NCI-H69 (cell line): Measurements from ENCODE around the gene DCTPP1.
"Not testable (repeated sequence)": the region's sequence is repeated elsewhere in the genome, so short reads cannot be mapped to it uniquely, and the experiment has no call there.

Experiments used
- DNase-seq: peaks from one replicate; lab custom pipeline; 2025; lab: John Stamatoyannopoulos, UW

The DCTPP1 gene

DNA sequence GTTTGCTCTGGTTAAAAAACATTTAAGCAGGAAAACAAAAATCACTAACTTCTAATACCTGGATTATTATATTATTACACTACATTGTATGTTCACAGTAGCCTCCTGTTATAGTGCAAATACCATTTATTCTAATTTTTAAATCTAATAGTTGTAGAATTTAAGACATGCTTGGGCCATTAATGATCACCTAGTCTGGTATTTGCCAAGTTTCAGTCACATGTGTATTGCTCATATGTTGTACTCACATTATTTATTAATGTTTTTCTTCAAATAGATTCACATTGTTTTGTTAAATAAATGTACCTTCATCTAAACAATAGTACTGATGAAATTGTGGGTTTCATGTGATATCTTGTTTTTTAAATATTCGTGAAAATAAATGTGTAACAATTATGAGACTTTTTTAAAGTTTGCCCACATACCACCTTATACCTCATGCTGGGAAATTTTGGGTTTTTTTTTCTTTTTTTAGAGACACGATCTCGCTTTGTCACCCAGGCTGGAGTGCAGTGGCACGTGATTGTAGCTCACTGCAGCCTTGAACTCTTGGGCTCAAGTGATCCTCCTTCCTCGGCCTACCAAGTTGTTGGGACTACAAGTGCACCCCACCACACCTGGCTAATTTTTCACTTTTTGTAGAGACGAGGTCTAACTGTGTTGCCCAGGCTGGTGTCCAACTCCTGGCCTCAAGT lies 16.6 kb downstream of the DCTPP1 start:
- DNase-seq, result no peak

DNA sequence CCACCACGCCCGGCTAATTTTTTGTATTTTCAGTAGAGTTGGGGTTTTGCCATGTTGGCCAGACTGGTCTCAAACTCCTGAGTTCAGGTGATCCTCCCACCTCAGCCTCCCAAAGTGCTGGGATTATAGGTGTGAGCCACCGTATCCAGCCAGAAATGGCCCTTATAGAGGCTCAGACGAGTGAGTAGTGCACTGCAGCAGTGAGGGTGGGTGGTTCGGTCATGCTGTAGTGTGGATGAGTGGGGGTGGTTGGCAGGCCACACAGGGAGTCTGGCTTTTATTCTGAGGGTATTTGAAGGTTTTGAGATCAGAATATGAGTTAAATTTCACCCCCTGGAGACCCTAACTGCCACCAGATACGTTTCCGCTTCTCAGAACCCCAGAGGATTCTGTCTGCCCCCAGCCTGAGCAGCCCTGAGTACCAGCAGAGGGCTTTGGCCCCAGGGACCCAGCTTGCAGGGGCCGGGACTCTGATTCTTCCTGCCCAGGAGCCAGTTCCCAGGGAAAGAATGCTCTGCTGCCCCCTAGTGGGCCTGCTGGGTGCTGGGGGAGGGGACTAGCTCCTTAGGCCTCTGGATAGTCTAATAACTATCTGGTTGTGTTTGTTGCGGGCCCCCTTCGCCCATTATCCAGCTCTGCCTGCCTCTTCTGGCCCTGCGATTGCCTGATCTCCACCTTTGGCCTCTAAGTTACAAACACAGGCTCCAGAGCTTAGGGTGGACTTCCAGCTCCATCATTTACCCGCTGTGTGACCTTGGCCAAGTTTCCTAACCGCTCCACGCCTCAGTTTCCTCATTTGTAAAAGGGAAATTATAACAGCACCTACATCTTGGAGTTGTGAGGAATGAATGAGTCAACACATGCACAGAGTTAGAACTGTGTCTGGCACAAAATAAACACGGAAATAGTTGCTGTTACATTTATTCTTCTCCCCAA lies 20.4 kb downstream of the DCTPP1 start:
- DNase-seq, result peak; percentile 90

DNA sequence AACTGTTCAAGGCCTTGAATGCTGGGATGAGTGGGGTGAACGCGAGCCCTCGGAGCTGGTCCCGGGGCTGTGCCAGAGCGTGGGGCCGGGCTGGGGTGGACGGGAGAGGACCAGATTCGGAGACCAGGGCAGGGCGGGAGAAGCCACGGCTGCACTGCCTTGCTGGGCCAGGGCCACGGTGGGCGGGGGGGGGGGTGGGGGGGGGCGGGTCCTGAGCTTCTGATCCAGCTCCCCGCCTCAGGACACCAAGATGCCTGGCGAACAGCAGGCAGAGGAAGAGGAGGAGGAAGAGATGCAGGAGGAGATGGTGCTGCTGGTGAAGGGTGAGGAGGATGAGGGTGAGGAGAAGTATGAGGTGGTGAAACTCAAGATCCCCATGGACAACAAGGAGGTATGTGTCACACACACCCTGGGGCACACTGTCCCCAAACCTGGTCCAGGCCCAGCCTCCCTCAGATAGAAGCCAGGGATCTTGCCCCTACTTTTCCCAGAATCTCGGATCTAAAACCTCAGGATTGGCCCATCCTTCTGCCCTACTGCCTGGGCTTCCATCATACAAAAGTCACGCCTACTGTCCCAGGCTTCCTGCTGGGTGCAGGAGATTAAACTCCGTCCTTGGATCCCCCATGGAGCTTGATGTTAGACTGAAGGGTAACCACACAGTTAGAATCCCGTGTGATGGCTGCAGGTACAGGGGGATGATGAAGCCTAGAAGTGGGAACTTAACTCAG lies 21.9 kb downstream of the DCTPP1 start:
- DNase-seq, result peak; percentile 51

DNA sequence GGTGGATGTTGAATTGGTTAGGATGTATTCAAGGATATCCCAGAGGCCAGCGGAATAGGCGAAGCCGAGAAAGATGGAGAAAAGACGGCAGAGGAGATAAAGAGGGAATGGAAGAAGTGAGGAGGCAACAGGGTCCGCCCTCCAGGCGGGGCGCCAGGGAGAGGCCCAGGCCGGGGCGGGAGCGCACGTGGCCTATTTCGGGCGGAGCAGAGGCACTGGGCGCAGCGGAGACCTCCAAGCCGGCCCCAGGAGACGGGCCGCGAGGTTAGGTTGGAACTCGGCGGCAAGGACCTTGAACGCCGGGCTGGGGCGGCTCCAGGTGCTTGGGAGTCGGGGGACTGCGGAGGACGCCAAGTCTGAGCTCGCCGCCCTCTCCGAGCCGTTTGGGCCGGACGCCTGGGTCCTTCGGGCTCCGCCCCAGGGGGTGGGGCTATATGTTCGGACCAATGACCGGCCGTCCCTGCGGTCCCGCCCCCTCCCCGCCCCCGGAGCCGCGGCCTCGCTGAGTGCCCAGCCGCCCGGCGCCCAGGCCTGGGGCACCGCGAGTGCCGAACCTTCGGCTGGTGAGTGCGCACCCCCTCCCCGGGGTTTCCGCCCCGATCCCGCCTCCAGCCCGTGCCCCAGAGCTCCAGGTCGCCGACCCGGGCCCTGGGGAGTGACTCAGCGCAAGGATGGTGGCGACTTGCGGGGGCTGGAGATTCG lies 22.6 kb downstream of the DCTPP1 start, which contains the start of gene ZNF771:
Gene ZNF771, plus strand, starts transcription at position 505 of the 702 bp plus-strand sequence. CDS start 448 bp downstream, outside the sequence.
- peak; percentile 97 for DNase-seq

DNA sequence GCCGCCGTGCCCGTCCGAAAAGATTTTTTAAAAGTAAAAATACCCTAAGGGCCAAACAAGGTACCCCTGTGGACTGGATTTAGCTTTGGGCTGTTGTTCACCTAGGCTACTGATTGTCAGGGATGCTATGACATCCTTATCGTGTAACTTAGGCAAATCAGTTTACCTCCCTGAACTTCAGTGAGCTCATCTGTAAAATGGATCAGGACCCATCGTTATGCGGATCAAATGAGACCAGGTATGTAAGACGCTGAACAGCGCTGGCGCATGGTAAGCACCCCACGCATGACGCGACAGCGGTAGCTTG lies 23.1 kb downstream of the DCTPP1 start:
- DNase-seq, result no peak

DNA sequence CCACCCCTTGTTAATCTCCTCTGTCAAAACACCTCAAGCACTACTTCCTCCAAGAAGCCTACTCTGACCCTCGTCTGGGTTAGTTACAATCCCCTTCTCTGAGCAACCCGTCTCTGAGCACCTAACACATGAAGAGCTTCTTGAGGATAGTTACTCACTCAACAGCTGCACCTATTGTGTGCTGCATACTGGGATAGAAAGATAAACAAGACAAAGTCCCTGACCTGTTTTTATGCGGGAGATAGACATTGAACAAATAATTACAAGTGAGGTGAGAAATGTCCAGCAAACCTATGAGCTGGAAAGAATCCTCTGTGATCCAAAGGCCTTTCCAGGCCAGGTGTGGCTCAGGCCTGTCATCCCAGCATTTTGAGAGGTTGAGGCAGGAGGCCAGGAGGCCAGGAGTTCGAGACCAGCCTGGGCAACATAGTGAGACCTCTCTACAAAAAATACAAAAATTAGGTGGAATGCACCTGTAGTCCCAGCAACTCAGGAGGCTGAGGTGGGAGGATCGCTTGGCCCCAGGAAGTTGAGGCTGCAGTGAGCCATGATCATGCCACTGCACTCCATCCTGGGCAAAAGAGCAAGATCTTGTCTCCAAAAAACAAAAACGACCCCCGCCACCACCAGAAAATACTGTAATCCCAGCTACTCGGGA lies 27.9 kb downstream of the DCTPP1 start:
- no peak for DNase-seq

DNA sequence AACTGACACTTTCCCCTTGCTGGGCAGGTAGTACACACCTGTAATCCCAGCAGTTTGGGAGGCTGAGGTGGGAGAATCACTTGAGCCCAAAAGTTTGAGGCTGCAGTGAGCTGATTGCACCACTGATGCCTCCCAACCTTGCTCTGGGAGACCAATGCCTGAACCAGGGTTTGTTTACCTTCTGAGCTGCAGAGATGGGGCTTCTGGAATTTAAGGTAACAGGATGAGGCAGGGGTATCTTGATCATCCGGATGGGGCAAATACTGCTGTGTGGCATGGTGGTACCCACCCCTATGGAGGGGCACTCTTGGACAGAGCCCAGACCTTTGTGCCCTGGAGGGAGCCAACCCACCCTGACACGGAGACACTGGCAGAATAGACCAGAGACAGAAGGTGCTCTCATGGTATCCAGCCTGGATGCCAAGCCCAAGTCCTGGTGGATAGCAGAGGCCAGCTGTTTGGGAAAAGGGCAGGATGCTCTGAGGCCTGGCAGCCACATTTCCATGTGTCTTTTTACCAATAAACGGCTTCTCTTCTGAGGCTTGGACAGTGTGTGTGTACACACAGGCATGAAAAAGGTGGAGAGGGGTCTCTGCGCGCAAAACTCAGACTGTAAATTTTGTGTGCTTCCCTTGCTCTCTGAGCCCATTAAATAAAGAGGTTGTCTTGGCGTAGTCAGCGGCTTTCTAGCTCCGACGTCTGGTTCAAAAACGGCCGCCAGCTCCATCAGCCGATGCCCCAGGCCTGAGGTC lies 30.2 kb downstream of the DCTPP1 start:
- peak; percentile 68 for DNase-seq

DNA sequence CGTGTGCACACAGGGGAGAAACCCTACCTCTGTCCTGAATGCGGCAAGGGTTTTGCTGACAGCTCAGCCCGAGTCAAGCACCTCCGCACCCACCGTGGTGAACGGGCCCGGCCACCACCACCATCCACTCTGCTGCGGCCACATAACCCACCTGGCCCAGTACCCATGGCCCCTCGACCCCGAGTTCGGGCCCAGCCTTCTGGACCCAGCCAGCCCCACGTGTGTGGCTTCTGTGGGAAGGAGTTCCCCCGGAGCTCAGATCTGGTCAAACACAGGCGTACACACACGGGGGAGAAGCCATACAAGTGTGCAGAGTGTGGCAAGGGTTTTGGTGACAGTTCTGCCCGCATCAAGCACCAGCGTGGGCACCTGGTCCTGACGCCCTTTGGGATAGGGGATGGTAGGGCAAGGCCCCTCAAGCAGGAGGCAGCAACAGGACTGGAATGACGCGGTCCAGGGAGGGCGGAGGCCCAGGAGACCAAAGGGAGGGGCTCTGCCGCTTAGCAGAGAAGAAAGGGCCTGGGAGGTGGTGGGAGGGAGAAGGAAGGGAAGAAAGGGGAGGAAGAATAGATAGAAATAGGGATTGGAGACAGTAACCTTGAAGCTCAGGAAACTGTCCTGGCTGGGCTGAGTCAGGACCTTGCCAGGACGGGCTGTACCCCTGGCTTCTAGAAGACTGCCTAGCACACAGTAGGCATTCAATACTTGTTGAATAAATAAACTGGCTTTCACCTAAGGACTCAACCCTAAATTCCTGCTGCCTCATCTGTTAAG lies 31.0 kb downstream of the DCTPP1 start:
- no peak for DNase-seq

DNA sequence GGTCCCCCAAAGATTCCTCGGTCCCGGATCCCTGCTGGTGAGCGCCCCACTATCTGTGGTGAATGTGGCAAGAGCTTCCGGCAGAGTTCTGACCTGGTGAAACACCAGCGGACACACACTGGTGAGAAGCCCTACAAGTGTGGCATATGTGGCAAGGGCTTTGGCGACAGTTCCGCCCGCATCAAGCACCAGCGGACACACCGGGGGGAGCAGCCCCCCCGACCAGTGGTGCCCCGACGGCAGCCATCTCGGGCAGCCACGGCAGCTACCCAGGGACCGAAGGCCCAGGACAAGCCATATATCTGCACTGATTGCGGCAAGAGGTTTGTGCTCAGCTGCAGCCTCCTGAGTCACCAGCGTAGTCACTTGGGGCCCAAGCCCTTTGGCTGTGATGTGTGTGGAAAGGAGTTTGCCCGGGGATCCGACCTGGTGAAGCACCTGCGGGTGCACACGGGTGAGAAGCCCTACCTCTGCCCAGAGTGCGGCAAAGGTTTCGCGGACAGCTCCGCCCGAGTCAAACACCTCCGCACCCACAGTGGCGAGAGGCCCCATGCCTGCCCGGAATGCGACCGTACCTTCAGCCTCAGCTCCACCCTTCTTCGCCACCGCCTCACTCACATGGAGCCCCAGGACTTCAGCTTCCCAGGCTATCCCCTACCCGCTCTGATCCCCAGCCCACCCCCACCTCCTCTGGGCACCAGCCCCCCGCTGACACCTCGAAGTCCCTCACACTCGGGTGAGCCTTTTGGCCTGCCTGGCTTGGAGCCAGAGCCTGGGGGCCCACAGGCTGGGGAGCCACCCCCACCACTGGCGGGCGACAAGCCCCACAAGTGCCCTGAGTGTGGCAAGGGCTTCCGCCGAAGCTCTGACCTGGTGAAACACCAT lies 31.8 kb downstream of the DCTPP1 start:
- DNase-seq, result no peak

DNA sequence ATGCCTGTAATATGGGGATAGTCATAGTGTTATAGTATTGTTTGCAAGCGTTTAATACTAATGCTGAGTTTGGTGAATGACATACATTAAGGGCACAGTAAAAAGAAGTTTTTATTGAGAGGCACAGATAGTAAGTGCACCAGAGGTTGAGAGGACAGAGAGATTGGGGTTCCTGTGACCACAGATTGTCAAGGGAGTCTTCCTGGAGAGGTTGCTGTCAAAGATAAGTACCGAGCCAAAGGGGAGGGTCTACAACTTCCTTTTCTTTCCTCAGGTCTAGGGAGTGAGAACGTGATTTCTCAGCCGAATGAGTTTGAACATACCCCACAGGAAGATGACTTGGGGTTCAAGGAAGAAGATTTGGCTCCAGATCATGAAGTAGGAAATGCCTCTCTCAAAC lies 32.8 kb downstream of the DCTPP1 start:
- no peak for DNase-seq

DNA sequence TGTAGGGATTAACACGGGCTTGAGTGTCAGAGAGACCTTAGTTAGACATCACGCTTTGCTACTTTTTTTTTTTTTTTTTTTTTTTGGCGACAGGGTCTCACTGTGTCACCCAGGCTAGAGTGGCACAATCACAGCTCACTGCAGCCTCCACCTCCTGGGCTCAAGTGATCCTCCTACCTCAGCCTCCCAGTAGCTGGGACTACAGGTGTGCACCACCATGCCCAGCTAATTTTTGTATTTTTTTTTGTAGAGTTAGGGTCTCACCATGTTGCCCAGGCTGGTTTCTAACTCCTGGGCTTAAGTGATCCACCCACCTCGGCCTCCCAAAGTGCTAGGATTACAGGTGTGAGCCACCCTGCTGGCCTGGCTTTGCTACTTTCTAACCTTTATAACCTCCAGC lies 33.2 kb downstream of the DCTPP1 start:
- DNase-seq, result not testable (repeated sequence)

DNA sequence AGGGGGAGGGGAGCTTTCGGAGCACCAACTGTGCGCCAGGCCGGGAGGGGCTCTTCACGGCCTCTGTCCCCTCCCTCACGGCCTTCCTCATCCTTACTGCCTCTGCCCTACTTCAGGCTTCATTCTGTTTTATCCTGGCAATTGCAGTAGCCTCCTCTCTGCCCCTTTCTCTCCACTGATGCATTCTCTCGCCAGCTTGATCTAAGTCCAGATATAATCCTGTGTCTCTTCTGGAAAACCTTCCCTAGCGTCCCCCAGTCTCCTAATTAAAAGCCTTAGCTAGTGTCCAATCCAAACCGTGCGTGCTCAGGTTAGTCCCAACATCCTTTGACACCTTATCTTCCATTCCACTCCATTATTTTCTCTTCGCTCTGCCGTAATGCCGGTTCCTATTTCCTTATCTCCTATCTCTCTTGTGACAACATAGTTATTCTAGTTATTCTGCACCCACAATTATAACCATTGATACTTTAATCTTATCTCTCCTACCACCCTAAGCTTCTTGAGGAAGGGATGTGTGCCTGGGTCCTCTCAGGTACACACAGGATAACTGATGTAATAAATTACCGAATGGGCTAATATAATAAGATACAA lies 33.7 kb downstream of the DCTPP1 start:
- peak; percentile 65 for DNase-seq

DNA sequence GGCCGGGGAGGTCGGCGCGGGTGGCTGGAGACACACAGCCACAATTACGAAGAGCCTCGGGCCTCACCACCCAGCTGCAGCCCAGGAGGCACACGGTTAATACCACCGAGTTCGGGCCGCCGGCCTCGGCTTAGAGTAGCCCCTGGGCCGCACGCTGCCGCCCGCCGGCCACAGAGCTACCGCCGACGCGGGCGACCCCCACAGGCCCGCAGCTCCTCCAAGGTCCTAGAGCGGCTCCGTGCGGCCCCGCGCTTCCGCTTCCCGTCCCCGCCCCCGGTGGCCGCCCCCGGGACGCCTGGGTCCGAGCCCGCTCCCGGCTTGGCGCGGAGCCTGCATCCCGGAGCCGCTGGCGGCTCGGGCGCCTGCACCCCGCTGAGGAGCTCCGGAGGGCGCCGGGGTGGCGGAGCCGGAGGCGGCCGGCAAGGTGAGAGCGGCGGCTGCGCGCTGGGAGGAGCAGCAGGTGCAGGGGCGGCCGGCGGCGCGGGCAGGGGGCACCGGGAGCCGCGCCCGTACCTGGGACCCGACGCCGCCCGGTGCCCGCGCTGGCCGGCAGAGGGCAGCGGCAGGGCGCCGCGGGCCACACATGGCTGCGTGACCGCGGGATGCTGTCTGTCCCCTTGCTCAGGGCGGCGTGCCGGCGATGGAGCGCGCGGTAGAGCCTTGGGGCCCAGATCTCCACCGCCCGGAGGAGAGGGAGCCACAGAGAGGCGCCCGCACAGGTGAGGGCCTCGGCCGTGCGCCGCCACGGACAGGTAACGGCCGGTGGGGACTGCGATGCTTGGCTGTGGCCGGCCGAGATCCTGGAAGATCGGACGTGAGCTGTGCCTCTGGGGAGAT lies 34.5 kb downstream of the DCTPP1 start, which contains the start of gene ZNF48:
Gene ZNF48, plus strand, starts transcription at position 266 of the 837 bp plus-strand sequence. Its CDS starts 375 bp downstream, at position 641.
- peak; percentile 98 for DNase-seq

DNA sequence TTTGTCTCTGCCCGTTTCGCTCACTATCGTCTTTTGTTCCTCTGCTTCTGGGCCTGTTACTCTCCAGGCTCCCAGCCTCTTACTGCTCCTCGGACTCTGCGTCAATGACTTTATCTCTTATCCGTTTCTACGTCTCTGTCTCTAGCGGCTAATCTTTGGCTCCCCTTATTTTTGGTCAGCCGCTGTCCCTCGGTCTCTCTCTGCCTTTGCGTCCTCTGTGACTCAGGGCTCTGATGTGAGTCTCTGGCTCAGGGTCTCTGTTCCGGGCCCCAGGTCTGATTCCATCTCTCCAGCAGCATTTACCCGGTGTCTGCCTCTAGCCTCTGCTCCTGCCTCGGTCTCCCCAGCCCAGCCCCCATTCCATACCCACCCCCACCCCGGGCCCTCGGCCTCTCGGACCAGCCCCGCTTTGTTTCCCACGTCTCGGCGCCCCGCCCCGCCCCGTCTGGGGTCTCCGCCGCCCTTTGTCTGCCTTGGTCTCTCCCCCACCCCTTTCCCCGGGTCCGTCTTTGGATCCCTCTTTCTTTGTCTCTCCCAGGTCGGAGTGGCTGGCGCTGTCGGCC lies 35.2 kb downstream of the DCTPP1 start:
- peak; percentile 60 for DNase-seq

DNA sequence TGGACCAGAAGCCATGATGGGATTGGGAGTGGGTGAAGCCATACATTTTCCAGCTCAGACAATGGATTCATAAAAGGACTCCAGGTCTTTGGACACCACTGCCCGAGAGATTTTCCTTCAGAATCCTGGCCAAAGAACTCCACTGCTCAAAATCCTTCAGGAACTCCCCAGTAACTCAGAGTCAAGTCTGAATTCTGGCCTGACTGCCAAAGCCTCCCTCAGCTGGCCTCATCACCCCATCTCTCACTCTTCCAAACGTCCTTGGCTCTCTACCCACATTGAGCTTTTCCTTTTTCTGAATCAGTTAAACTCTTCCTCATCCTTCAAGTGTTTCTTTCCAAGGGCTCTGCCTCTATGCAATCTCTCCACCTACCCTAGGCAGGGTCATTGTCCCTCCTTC lies 46.3 kb downstream of the DCTPP1 start:
- no peak for DNase-seq

DNA sequence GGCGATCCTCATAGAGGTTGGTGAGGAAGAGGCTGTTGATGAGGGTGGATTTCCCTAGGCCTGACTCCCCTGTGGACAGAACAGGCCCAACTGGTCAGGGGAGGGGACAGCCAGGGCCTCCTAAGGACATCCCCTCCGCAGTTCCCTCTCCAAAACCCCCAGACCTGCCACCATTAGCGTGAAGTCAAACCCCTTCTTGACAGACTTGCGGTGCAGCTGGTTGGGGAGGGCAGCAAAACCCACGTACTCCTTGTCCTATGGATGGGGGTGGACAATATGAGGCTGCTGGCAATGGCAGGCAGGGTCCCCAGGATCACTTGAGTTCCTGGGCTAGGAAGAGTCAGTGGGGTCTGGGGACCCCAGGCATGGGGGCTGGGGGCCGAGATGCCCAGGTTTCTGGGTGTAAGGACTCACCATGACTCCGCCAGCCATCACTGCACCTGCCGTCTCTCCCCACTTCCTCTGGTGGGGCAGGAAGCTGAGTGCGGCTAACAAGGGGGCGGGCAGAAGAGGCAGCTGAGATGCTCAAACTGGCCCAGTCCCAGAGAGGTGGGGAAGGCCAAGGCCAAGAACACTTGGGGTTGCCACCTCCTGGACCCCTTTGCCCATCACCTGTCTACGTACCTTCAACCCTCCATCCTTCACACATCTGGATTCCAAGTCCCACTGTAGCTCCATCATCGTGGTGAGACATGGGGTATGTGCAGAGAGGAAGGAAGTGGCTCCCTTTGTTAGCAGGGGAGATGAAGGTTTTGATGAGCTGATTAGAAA lies 47.5 kb downstream of the DCTPP1 start, which contains the start of gene SEPTIN1:
Gene SEPTIN1, minus strand, starts transcription at position 451 of the 771 bp plus-strand sequence. Its CDS starts 19 bp downstream, at position 432.
- no peak for DNase-seq
